ENCODE results near the gene NFIA. TPM values are rescaled to one million over a fixed set of nuclear protein-coding genes. Genes with fewer than 3 reads are reported as not detected.

Gene NFIA
- total and polyA plus RNA-seq, 2 of the 13 experiments (the other 11 are each of a cell fraction or from before 2014, with no cell fraction given), result 14.7 to 28.5 TPM

GRCh38 chr1:61403679-61404596 lies 321.6 kb downstream of the NFIA start:
- Histone ChIP-seq H3K9me3 (ENCODE audit: low read length) (no peaks in the 10 kb centered on the region), H3K4me2 (ENCODE audit: low read depth, low read length) (no peak overlapping the region), H3K4me3 (replicated peaks in 1 of 3; ENCODE audit: insufficient read depth in 1 of 3, low read depth in 2 of 3, low read length in 3 of 3) (no peak overlapping the region), H3K79me2 (ENCODE audit: insufficient read depth, low read length) (no peaks in the 10 kb centered on the region), H3K4me1 (ENCODE audit: insufficient read depth, low read length) (no peaks in the 10 kb centered on the region), H2AFZ (ENCODE audit: low read length) (no peak overlapping the region), H3K27ac (ENCODE audit: extremely low read length, insufficient read depth, low read length) (no peak overlapping the region), H3K27me3 (ENCODE audit: control insufficient read depth in 1 of 2, insufficient read depth in 2 of 2, low read length in 2 of 2) (no peaks in the 10 kb centered on the region), H3K36me3 (replicated peaks in 1 of 2; ENCODE audit: control insufficient read depth in 1 of 2, insufficient read depth in 2 of 2, low read length in 2 of 2) (peaks cover 29 to 79% of the 10 kb centered on the region in 2 experiments), H3K9ac (ENCODE audit: insufficient read depth, low read depth, low read length) (no peak overlapping the region), H4K20me1 (ENCODE audit: insufficient read depth, low read length) (no peaks in the 10 kb centered on the region)
- intact Hi-C loops (cut with micrococcal nuclease; ENCODE audit: unreplicated experiment), result no loop called here
- ATAC-seq (no peak), FAIRE-seq (no peak), DNase-seq (ENCODE audit: low spot score) (no peak)
- BruUV-seq (replicated peaks), result no TSS peak
- 96% methylated on average over 12 of the region's 12 CpGs for WGBS (ENCODE audit: low lambda C conversion rate)
- in situ Hi-C loops (cut with HindIII; ENCODE audit: extremely low pct_ligation_motif_present, low pct_unique_long_range_greater_than_20kb), result no loop called here
- POLR2A ChIA-PET, result no interaction called here
- CTCF ChIA-PET (ENCODE audit: low intra/inter-chr PET ratio, low total read pairs), result no interaction called here
- no peak for TF ChIP-seq SMC3 (IDR thresholded peaks at IDR 0.05; ENCODE audit: low read length)
- TF ChIP-seq NFE2L2 (IDR thresholded peaks at IDR 0.05; ENCODE audit: low read length), result no peak
- TF ChIP-seq, protein P1, sequence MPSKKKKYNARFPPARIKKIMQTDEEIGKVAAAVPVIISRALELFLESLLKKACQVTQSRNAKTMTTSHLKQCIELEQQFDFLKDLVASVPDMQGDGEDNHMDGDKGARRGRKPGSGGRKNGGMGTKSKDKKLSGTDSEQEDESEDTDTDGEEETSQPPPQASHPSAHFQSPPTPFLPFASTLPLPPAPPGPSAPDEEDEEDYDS (CRISPR knock-in tag; IDR thresholded peaks at IDR 0.05), result no peak
- TF ChIP-seq TFDP2 (CRISPR knock-in tag; IDR thresholded peaks at IDR 0.05), result no peak
- TF ChIP-seq CHD2 (IDR thresholded peaks at IDR 0.05; ENCODE audit: low read depth, low read length), result no peak
- no peak for TF ChIP-seq NFE2 (CRISPR knock-in tag; IDR thresholded peaks at IDR 0.05)
- TF ChIP-seq AFF4 (CRISPR knock-in tag; IDR thresholded peaks at IDR 0.05), result no peak
- TF ChIP-seq ZNF563 (CRISPR knock-in tag; IDR thresholded peaks at IDR 0.05), result no peak
- TF ChIP-seq ZNF567 (CRISPR knock-in tag; IDR thresholded peaks at IDR 0.05; ENCODE audit: borderline replicate concordance), result no peak
- TF ChIP-seq MATR3 (CRISPR knock-in tag; IDR thresholded peaks at IDR 0.05), result no peak
- no peak for TF ChIP-seq ZNF546 (CRISPR knock-in tag; conservative IDR thresholded peaks at IDR 0.05)
- no peak for TF ChIP-seq ZUFSP (CRISPR knock-in tag; IDR thresholded peaks at IDR 0.05; ENCODE audit: borderline replicate concordance)
- TF ChIP-seq SPEN (CRISPR knock-in tag; IDR thresholded peaks at IDR 0.05; ENCODE audit: low read depth), result no peak
- TF ChIP-seq ZBTB14 (CRISPR knock-in tag; IDR thresholded peaks at IDR 0.05), result no peak
- no peak for TF ChIP-seq LCORL (IDR thresholded peaks at IDR 0.05)
- TF ChIP-seq LCORL (CRISPR knock-in tag; IDR thresholded peaks at IDR 0.05), result no peak
